Erythroblast (primary cell): ENCODE results near the gene LMBRD1.

Experiments used
- GATA1 ChIP-seq: IDR thresholded peaks from 2 replicates; pipeline ENCODE4 v1.6.1; 2011; ENCODE audit warnings: low read depth, mild to moderate bottlenecking, control low read depth, low read length, moderate library complexity
- POLR2A ChIP-seq: IDR thresholded peaks from 2 replicates; pipeline ENCODE4 v1.6.1; 2011; ENCODE audit warnings: mild to moderate bottlenecking, low read length

- TF ChIP-seq POLR2A: no peak
- TF ChIP-seq GATA1: no peak
These were observed 39.9 kb downstream of the LMBRD1 start for GRCh38 chr6:69756907-69757306.
